ENCODE data around the gene MPV17. TPM values are rescaled to one million over a fixed set of nuclear protein-coding genes. Genes with fewer than 3 reads are reported as not detected.

MPV17 gene
- total and polyA plus RNA-seq, 2 of the 13 experiments (the other 11 are each of a cell fraction or from before 2014, with no cell fraction given) = 48.9 to 129 TPM

GRCh38 chr2:27262379-27263286 lies 60.3 kb downstream of the MPV17 start, which contains the start of gene SLC30A3 (continued):
- no peak for TF ChIP-seq HNF1A (IDR thresholded peaks at IDR 0.05; ENCODE audit: low read depth)
- no peak for TF ChIP-seq HNF1A (CRISPR knock-in tag; IDR thresholded peaks at IDR 0.05; ENCODE audit: borderline replicate concordance)
- 0 out of 2 replicates have a peak, but pooled peaks have one; percentile 33 for TF ChIP-seq ZNF253 (CRISPR knock-in tag; IDR thresholded peaks at IDR 0.05; ENCODE audit: borderline replicate concordance)
- no peak for TF ChIP-seq ZFYVE20 (CRISPR knock-in tag; IDR thresholded peaks at IDR 0.05; ENCODE audit: borderline replicate concordance, low read depth)
- peak; percentile 90 for TF ChIP-seq HNRNPK (IDR thresholded peaks at IDR 0.05; ENCODE audit: low read depth, low read length, poor library complexity, severe bottlenecking)
- TF ChIP-seq ZNF329 (CRISPR knock-in tag; IDR thresholded peaks at IDR 0.05; ENCODE audit: low read depth) = 0 out of 2 replicates have a peak, but pooled peaks have one; percentile 44
- 0 out of 2 replicates have a peak, but pooled peaks have one; percentile 39 for TF ChIP-seq ZNF691 (CRISPR knock-in tag; IDR thresholded peaks at IDR 0.05; ENCODE audit: borderline replicate concordance, low read depth)
- TF ChIP-seq UBTF (CRISPR knock-in tag; IDR thresholded peaks at IDR 0.05) = peak; percentile 69; the same call in 1 of the 2 replicates
- TF ChIP-seq ZSCAN20 (CRISPR knock-in tag; IDR thresholded peaks at IDR 0.05; ENCODE audit: borderline replicate concordance) = peak; percentile 48; the same call in 1 of the 2 replicates
- no peak for TF ChIP-seq ZNF441 (CRISPR knock-in tag; IDR thresholded peaks at IDR 0.05; ENCODE audit: borderline replicate concordance)
- 0 out of 2 replicates have a peak, but pooled peaks have one; percentile 75 for TF ChIP-seq ZNF674 (CRISPR knock-in tag; IDR thresholded peaks at IDR 0.05; ENCODE audit: low read depth)
- TF ChIP-seq TEAD3 (CRISPR knock-in tag; optimal IDR thresholded peaks at IDR 0.05; ENCODE audit: borderline replicate concordance) = peak; percentile 15
- no peak for TF ChIP-seq FOSL2 (CRISPR knock-in tag; IDR thresholded peaks at IDR 0.05)
- 0 out of 2 replicates have a peak, but pooled peaks have one; percentile 9 for TF ChIP-seq ATF3 (CRISPR knock-in tag; IDR thresholded peaks at IDR 0.05)
- peak; percentile 24; the same call in 1 of the 2 replicates for TF ChIP-seq ZNF563 (CRISPR knock-in tag; IDR thresholded peaks at IDR 0.05)
- 0 out of 2 replicates have a peak, but pooled peaks have one; percentile 24 for TF ChIP-seq HDAC1 (CRISPR knock-in tag; IDR thresholded peaks at IDR 0.05)
- TF ChIP-seq ISL2 (CRISPR knock-in tag; IDR thresholded peaks at IDR 0.05) = peak; percentile 34; the same call in 1 of the 2 replicates

Measured in HepG2 (cell line).